HUES48 (cell line): ENCODE data around the gene SV2C.

Experiments used
- H3K27ac ChIP-seq: one replicate; pipeline ENCODE4 v1.7.0; 2013; ENCODE audit warnings: low read depth, low read length, inconsistent platforms
- H3K27me3 ChIP-seq: 2 replicates; pipeline ENCODE4 v1.6.1; 2013; ENCODE audit warnings: mild to moderate bottlenecking, low read length; ENCODE audit not compliant: control insufficient read depth, insufficient read depth
- H3K36me3 ChIP-seq: 2 replicates; pipeline ENCODE4 v1.6.1; 2013; ENCODE audit warnings: low read length; ENCODE audit not compliant: control insufficient read depth, insufficient read depth
- H3K4me1 ChIP-seq: 2 replicates; pipeline ENCODE4 v1.6.1; 2013; ENCODE audit warnings: mild to moderate bottlenecking, low read length; ENCODE audit not compliant: control insufficient read depth, insufficient read depth
- H3K4me3 ChIP-seq: 2 replicates; pipeline ENCODE4 v1.5.1; 2013; ENCODE audit warnings: mild to moderate bottlenecking, low read depth, low read length
- H3K9ac ChIP-seq: 2 replicates; pipeline ENCODE4 v1.6.1; 2013; ENCODE audit warnings: mild to moderate bottlenecking, low read depth, low read length, moderate library complexity
- H3K9me3 ChIP-seq: 2 replicates; pipeline ENCODE4 v1.6.1; 2013; ENCODE audit warnings: low read length; ENCODE audit not compliant: control insufficient read depth, insufficient read depth

SV2C gene

GRCh38 chr5:76400466-76400865, 317.3 kb downstream of the SV2C start:
- H3K36me3 ChIP-seq = no peaks in the 10 kb centered on the region
- H3K4me3 ChIP-seq = no peak overlapping the region
- peaks cover 21% of the 10 kb centered on the region; the same call in 1 of the 2 replicates for H3K27me3 ChIP-seq
- H3K9ac ChIP-seq = no peak overlapping the region
- no peaks in the 10 kb centered on the region for H3K9me3 ChIP-seq
- H3K27ac ChIP-seq = no peak overlapping the region
- peaks cover 25% of the 10 kb centered on the region for H3K4me1 ChIP-seq

GRCh38 chr5:76401801-76402250, 318.6 kb downstream of the SV2C start:
- H3K27ac ChIP-seq = peak overlapping the region; percentile 72
- no peak overlapping the region for H3K9ac ChIP-seq
- H3K4me1 ChIP-seq = peaks cover 32% of the 10 kb centered on the region
- H3K4me3 ChIP-seq = peak overlapping the region; percentile 83
- no peaks in the 10 kb centered on the region for H3K36me3 ChIP-seq
- peaks cover 21% of the 10 kb centered on the region; the same call in 1 of the 2 replicates for H3K27me3 ChIP-seq
- H3K9me3 ChIP-seq = no peaks in the 10 kb centered on the region

- 0 out of 2 replicates have a peak overlapping the region, but pooled peaks have one; percentile 22 for H3K9ac ChIP-seq
- peaks cover 32% of the 10 kb centered on the region for H3K4me1 ChIP-seq
Observed at GRCh38 chr5:76402251-76402885, 319.2 kb downstream of the SV2C start.

GRCh38 chr5:76402886-76403765, 319.9 kb downstream of the SV2C start, which contains the start of gene IQGAP2:
TSS of gene IQGAP2 (plus strand) at chr5:76403285. CDS start at chr5:76403546, 261 bp downstream.
- no peaks in the 10 kb centered on the region for H3K36me3 ChIP-seq
- peaks cover 32% of the 10 kb centered on the region for H3K4me1 ChIP-seq
- peak within 1 kb of the TSS; percentile 83 for H3K4me3 ChIP-seq
- H3K9ac ChIP-seq = peak within 1 kb of the TSS; percentile 67
- H3K27ac ChIP-seq = peak within 1 kb of the TSS; percentile 72
- no peaks in the 10 kb centered on the region for H3K9me3 ChIP-seq
- H3K27me3 ChIP-seq = peaks cover 21% of the 10 kb centered on the region; the same call in 1 of the 2 replicates

More at GRCh38 chr5:76402251-76402885, 319.2 kb downstream of the SV2C start:
- Histone ChIP-seq H3K4me3 (peak overlapping the region; percentile 83), H3K9me3 (no peaks in the 10 kb centered on the region), H3K27ac (peak overlapping the region; percentile 72), H3K36me3 (no peaks in the 10 kb centered on the region), H3K27me3 (peaks cover 21% of the 10 kb centered on the region; the same call in 1 of the 2 replicates)
